Hepatocyte (in vitro differentiated cells): ENCODE data around the gene PTS.

Experiments
- EZH2 ChIP-seq: fragments of 200-600 bp; sonication (generic); IDR thresholded peaks from 2 replicates; pipeline ENCODE4 v1.6.1; 2016; ENCODE audit warnings: antibody characterized with exemption, mild to moderate bottlenecking, borderline replicate concordance
- EZH2phosphoT487 ChIP-seq: fragments of 200-600 bp; sonication (generic); IDR thresholded peaks from one replicate; pipeline ENCODE4 v1.6.1; 2018; ENCODE audit warnings: antibody characterized with exemption, mild to moderate bottlenecking, low read depth, moderate library complexity; ENCODE audit not compliant: unreplicated experiment, severe bottlenecking
- TF ChIP-seq, protein P1 (sequence below): fragments of 200-600 bp; sonication (generic); IDR thresholded peaks from 2 replicates; pipeline ENCODE4 v1.5.1; 2016; ENCODE audit warnings: antibody characterized with exemption, mild to moderate bottlenecking; ENCODE audit not compliant: poor library complexity

DNA sequence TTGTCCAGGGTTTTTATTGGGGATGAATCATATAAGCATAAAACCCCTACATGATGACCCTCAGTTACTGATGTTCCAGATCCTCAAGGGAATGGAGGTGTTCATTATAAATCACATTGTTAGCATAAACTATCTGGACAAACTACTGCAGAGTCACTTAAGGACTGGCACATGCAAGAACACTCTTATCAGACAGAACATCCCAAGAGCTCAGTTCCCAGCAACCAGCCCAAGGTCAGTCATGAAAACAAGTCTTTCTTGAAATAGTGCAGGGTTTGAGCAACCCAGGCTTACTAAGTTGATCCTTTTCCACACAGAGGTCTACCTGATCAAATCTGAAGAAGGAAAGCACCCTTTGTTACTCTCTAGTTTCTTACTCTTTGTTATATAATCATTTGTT, 13.5 kb upstream of the PTS start:
- TF ChIP-seq, protein P1, sequence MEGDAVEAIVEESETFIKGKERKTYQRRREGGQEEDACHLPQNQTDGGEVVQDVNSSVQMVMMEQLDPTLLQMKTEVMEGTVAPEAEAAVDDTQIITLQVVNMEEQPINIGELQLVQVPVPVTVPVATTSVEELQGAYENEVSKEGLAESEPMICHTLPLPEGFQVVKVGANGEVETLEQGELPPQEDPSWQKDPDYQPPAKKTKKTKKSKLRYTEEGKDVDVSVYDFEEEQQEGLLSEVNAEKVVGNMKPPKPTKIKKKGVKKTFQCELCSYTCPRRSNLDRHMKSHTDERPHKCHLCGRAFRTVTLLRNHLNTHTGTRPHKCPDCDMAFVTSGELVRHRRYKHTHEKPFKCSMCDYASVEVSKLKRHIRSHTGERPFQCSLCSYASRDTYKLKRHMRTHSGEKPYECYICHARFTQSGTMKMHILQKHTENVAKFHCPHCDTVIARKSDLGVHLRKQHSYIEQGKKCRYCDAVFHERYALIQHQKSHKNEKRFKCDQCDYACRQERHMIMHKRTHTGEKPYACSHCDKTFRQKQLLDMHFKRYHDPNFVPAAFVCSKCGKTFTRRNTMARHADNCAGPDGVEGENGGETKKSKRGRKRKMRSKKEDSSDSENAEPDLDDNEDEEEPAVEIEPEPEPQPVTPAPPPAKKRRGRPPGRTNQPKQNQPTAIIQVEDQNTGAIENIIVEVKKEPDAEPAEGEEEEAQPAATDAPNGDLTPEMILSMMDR: no peak
- TF ChIP-seq EZH2: no peak
- TF ChIP-seq EZH2phosphoT487: no peak
